ENCODE measurements around the gene WEE1.
A peak's percentile ranks its signal among the peaks of the same experiment; 100 is the strongest.

Gene WEE1

DNA sequence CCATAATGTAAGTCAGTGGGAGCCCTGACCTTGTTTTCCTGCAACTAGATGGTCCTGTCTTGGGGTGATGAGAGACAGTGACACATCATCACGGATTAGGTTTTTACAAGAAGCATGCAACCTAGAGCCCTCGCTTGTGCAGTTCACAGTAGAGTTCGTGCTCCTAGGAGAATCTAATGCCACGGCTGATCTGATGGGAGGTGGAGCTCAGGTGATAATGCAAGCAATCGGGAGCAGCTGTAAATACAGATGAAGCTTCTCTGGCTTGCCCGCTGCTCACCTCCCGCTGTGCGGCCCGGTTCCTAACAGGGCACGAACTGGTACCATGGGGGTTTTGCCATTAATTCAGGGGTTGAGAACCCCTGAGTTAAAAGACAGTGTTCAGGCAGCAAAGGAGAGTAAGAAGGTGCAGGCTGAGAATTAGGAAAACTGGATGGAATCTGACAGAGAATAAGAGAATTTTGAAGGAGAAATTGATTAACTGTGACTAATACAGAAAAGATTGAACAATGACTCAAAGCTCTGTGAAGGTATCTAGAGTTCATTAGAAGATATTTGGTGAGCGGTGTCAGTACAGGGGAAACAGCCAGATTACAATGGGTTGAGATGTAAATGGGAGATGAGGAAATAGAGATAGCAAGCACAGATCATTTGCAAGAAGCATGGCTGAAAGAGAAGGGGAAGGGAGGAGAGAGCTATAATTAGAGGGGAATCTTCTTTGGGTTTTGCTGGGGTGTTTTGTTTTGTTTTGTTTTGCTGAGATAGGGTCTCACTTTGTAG is 21.0 kb downstream of the WEE1 start:
- no peak for TF ChIP-seq ZNF366 (tag by site-specific recombination; conservative IDR thresholded peaks at IDR 0.05)
- TF ChIP-seq ZNF324 (tag by site-specific recombination; IDR thresholded peaks at IDR 0.05), result no peak
- peak; percentile 55; the same call in 1 of the 2 replicates for TF ChIP-seq ZNF610 (tag by site-specific recombination; IDR thresholded peaks at IDR 0.05; ENCODE audit: borderline replicate concordance)
- TF ChIP-seq, protein P1, sequence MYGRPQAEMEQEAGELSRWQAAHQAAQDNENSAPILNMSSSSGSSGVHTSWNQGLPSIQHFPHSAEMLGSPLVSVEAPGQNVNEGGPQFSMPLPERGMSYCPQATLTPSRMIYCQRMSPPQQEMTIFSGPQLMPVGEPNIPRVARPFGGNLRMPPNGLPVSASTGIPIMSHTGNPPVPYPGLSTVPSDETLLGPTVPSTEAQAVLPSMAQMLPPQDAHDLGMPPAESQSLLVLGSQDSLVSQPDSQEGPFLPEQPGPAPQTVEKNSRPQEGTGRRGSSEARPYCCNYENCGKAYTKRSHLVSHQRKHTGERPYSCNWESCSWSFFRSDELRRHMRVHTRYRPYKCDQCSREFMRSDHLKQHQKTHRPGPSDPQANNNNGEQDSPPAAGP (tag by site-specific recombination; IDR thresholded peaks at IDR 0.05), result no peak
- no peak for TF ChIP-seq ZNF184 (tag by site-specific recombination; IDR thresholded peaks at IDR 0.05)
- TF ChIP-seq, protein P2, sequence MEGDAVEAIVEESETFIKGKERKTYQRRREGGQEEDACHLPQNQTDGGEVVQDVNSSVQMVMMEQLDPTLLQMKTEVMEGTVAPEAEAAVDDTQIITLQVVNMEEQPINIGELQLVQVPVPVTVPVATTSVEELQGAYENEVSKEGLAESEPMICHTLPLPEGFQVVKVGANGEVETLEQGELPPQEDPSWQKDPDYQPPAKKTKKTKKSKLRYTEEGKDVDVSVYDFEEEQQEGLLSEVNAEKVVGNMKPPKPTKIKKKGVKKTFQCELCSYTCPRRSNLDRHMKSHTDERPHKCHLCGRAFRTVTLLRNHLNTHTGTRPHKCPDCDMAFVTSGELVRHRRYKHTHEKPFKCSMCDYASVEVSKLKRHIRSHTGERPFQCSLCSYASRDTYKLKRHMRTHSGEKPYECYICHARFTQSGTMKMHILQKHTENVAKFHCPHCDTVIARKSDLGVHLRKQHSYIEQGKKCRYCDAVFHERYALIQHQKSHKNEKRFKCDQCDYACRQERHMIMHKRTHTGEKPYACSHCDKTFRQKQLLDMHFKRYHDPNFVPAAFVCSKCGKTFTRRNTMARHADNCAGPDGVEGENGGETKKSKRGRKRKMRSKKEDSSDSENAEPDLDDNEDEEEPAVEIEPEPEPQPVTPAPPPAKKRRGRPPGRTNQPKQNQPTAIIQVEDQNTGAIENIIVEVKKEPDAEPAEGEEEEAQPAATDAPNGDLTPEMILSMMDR (tag by site-specific recombination; IDR thresholded peaks at IDR 0.05), result no peak
- TF ChIP-seq ZBTB17 (tag by site-specific recombination; IDR thresholded peaks at IDR 0.05), result peak; percentile 47; the same call in 1 of the 2 replicates
- TF ChIP-seq SP2 (tag by site-specific recombination; IDR thresholded peaks at IDR 0.05), result no peak
- no peak for TF ChIP-seq ZNF530 (tag by site-specific recombination; IDR thresholded peaks at IDR 0.05; ENCODE audit: low read depth)
- TF ChIP-seq ZNF549 (tag by site-specific recombination; IDR thresholded peaks at IDR 0.05), result no peak
- no peak for TF ChIP-seq ZNF133 (tag by site-specific recombination; IDR thresholded peaks at IDR 0.05)
- TF ChIP-seq ZNF394 (tag by site-specific recombination; IDR thresholded peaks at IDR 0.05; ENCODE audit: borderline replicate concordance), result no peak; the same call in 1 of the 2 replicates
- no peak for TF ChIP-seq ZNF571 (tag by site-specific recombination; IDR thresholded peaks at IDR 0.05)
- no peak for TF ChIP-seq ZFP3 (tag by site-specific recombination; IDR thresholded peaks at IDR 0.05; ENCODE audit: low read depth)
- TF ChIP-seq, protein P3, sequence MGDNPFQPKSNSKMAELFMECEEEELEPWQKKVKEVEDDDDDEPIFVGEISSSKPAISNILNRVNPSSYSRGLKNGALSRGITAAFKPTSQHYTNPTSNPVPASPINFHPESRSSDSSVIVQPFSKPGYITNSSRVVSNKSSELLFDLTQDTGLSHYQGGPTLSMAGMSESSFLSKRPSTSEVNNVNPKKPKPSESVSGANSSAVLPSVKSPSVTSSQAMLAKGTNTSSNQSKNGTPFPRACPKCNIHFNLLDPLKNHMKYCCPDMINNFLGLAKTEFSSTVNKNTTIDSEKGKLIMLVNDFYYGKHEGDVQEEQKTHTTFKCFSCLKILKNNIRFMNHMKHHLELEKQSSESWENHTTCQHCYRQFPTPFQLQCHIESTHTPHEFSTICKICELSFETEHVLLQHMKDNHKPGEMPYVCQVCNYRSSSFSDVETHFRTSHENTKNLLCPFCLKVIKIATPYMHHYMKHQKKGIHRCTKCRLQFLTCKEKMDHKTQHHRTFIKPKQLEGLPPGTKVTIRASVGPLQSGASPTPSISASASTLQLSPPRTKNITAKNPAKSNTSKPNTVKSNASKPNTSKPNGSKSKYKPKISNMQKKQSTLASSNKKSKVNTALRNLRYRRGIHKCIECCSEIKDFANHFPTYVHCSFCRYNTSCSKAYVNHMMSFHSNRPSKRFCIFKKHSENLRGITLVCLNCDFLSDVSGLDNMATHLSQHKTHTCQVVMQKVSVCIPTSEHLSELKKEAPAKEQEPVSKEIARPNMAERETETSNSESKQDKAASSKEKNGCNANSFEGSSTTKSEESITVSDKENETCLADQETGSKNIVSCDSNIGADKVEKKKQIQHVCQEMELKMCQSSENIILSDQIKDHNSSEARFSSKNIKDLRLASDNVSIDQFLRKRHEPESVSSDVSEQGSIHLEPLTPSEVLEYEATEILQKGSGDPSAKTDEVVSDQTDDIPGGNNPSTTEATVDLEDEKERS (tag by site-specific recombination; IDR thresholded peaks at IDR 0.05), result no peak
- TF ChIP-seq ZFP37 (tag by site-specific recombination; IDR thresholded peaks at IDR 0.05), result no peak
- TF ChIP-seq, protein P4, sequence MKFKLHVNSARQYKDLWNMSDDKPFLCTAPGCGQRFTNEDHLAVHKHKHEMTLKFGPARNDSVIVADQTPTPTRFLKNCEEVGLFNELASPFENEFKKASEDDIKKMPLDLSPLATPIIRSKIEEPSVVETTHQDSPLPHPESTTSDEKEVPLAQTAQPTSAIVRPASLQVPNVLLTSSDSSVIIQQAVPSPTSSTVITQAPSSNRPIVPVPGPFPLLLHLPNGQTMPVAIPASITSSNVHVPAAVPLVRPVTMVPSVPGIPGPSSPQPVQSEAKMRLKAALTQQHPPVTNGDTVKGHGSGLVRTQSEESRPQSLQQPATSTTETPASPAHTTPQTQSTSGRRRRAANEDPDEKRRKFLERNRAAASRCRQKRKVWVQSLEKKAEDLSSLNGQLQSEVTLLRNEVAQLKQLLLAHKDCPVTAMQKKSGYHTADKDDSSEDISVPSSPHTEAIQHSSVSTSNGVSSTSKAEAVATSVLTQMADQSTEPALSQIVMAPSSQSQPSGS (tag by site-specific recombination; IDR thresholded peaks at IDR 0.05; ENCODE audit: low read depth), result no peak
- Histone ChIP-seq H3K27ac (ENCODE audit: extremely low read depth, low read depth, low read length) (no peak overlapping the region), H3K9me3 (ENCODE audit: control insufficient read depth, insufficient read depth, low read depth, low read length) (no peaks in the 10 kb centered on the region), H3K36me3 (ENCODE audit: control insufficient read depth in 2 of 2, insufficient read depth in 1 of 2, low read length in 2 of 2) (peaks cover 3 to 13% of the 10 kb centered on the region in 2 experiments; a peak in 2 of 3 replicates), H3K4me1 (ENCODE audit: control insufficient read depth, insufficient read depth, low read length) (no peaks in the 10 kb centered on the region), H3K4me3 (ENCODE audit: low read depth, low read length) (no peak overlapping the region)
- ChIA-PET CTCF (interaction anchor here (2.3 kb wide), 1 partner anchor 19 kb away, joined by 12 read pairs; no protein-coding TSS in a partner anchor), POLR2A (interaction anchor here (0.6 to 1.7 kb wide), 3 partner anchors 18 to 217 kb away, joined by 3 to 4 read pairs (median 4); partner anchors contain the start of gene WEE1)

Data from HEK293 (cell line).